HCT116 (cell line): ENCODE data around the gene CDK5R1. TPM values are rescaled to one million over a fixed set of nuclear protein-coding genes. Genes with fewer than 3 reads are reported as not detected.

Experiments used
- ATAC-seq: fragments of 200-7000 bp; cut with Tn5 transposase; 2 replicates; pipeline ENCODE4 v1.9.1; 2020; ENCODE audit warnings: mild to moderate bottlenecking, moderate library complexity
- BruUV-seq: library from RNA; stranded (reverse); fragments of 400-500 nt; replicated peaks from 2 replicates; lab custom pipeline; 2021; lab: Mats Ljungman, UMichigan
- CTCF ChIA-PET: fragments of 300-600 bp; sonication (Branson Sonifier 250); formaldehyde crosslinking; loops from one replicate; lab custom pipeline; 2021; ENCODE audit warnings: antibody characterized with exemption; lab: Charles Lee
- POLR2A ChIA-PET: fragments of 300-600, 350-600 bp; sonication (Branson Sonifier 250); formaldehyde crosslinking; loops from one replicate; lab custom pipeline; 2021; ENCODE audit warnings: antibody characterized with exemption; lab: Charles Lee
- RAD21 ChIA-PET, 2 experiments: fragments of 300-600 bp; sonication (Branson Sonifier 250); formaldehyde crosslinking; loops; one replicate each; lab custom pipeline; 2023; ENCODE audit warnings: low total read pairs in 2 of 2; ENCODE audit not compliant: uncharacterized antibody in 2 of 2, unreplicated experiment in 2 of 2, low non-redundant PET in 1 of 2; lab: Charles Lee
- DNase-seq: peaks from one replicate; pipeline ENCODE4 v3.0.0-alpha.2; 2010; ENCODE audit warnings: low read depth, low spot score
- H2AFZ ChIP-seq: fragments of 200-600 bp; shearing (Covaris generic), sonication (generic); 2 replicates; pipeline ENCODE4 v1.6.1; 2017; ENCODE audit warnings: low read depth, mixed run types, mixed read lengths, antibody characterized with exemption, low read length; ENCODE audit not compliant: poor library complexity, severe bottlenecking
- H3K27ac ChIP-seq: 2 replicates; pipeline ENCODE4 v1.5.1; 2012; ENCODE audit warnings: low read depth, low read length
- H3K27me3 ChIP-seq: fragments of 200-600 bp; sonication (generic); 2 replicates; pipeline ENCODE4 v1.6.1; 2016; ENCODE audit warnings: mixed run types, low read length, mixed read lengths; ENCODE audit not compliant: insufficient read depth
- H3K36me3 ChIP-seq, 2 experiments: fragments of 200-500 bp in 1 of 2; fragments of 200-600 bp in 1 of 2; sonication (Bioruptor generic) in 1 of 2; sonication (generic) in 1 of 2; 2 replicates each; pipeline versions ENCODE4 v1.5.1 to v1.6.1; 2014 to 2016; ENCODE audit warnings: low read length in 2 of 2, inconsistent platforms in 1 of 2, mixed read lengths in 1 of 2, mixed run types in 1 of 2; ENCODE audit not compliant: insufficient read depth in 2 of 2, control insufficient read depth in 1 of 2
- H3K4me1 ChIP-seq, 2 experiments: fragments of 200-600 bp in 1 of 2; sonication (generic) in 1 of 2; 2 replicates each; pipeline versions ENCODE4 v1.5.1 to v1.6.1; 2012 to 2017; ENCODE audit warnings: low read length in 2 of 2, inconsistent platforms in 1 of 2, mild to moderate bottlenecking in 1 of 2, mixed read lengths in 1 of 2, mixed run types in 1 of 2, moderate library complexity in 1 of 2; ENCODE audit not compliant: insufficient read depth in 2 of 2, control insufficient read depth in 1 of 2
- H3K4me2 ChIP-seq: fragments of 200-600 bp; sonication (generic); 2 replicates; pipeline ENCODE4 v1.6.1; 2017; ENCODE audit warnings: mixed run types, low read length, mixed read lengths
- H3K4me3 ChIP-seq, 2 experiments: fragments of 200-600 bp in 1 of 2; sonication (generic) in 1 of 2; replicated peaks in 1 of 2; 2 replicates each; pipeline ENCODE4 v1.5.1; 2011 to 2016; ENCODE audit warnings: low read length in 2 of 2, control low read depth in 1 of 2, low read depth in 1 of 2, mild to moderate bottlenecking in 1 of 2, mixed read lengths in 1 of 2, mixed run types in 1 of 2
- H3K79me2 ChIP-seq: fragments of 200-600 bp; sonication (generic); 2 replicates; pipeline ENCODE4 v1.6.1; 2017; ENCODE audit warnings: mild to moderate bottlenecking, mixed run types, low read length, moderate library complexity, mixed read lengths; ENCODE audit not compliant: insufficient read depth
- H3K9ac ChIP-seq: fragments of 200-600 bp; sonication (generic); 2 replicates; pipeline ENCODE4 v1.6.1; 2016; ENCODE audit warnings: low read length, mixed read lengths
- H3K9me2 ChIP-seq: fragments of 200-600 bp; sonication (generic), shearing (Covaris generic); 2 replicates; pipeline ENCODE4 v1.6.1; 2017; ENCODE audit warnings: mixed run types, mild to moderate bottlenecking, moderate library complexity; ENCODE audit not compliant: insufficient read depth
- H3K9me3 ChIP-seq, 2 experiments: fragments of 200-500 bp in 1 of 2; fragments of 200-600 bp in 1 of 2; sonication (Bioruptor generic) in 1 of 2; sonication (generic) in 1 of 2; 2 replicates each; pipeline ENCODE4 v1.6.1; 2014 to 2017; ENCODE audit warnings: low read length in 2 of 2, mixed read lengths in 2 of 2, inconsistent platforms in 1 of 2, low read depth in 1 of 2, mild to moderate bottlenecking in 1 of 2, mixed run types in 1 of 2, moderate library complexity in 1 of 2; ENCODE audit not compliant: control insufficient read depth in 1 of 2, insufficient read depth in 1 of 2
- H4K20me1 ChIP-seq: fragments of 200-600 bp; sonication (generic), shearing (Covaris generic); 2 replicates; pipeline ENCODE4 v1.6.1; 2017; ENCODE audit warnings: mixed run types, mild to moderate bottlenecking, moderate library complexity; ENCODE audit not compliant: insufficient read depth
- CBX3 ChIP-seq: IDR thresholded peaks from 2 replicates; pipeline ENCODE4 v1.6.1; 2012; ENCODE audit warnings: low read depth
- CEBPB ChIP-seq: IDR thresholded peaks from 2 replicates; pipeline ENCODE4 v1.6.1; 2012; ENCODE audit warnings: low read depth
- EGR1 ChIP-seq: IDR thresholded peaks from 2 replicates; pipeline ENCODE4 v1.6.1; 2012; ENCODE audit warnings: low read depth
- ELF1 ChIP-seq: IDR thresholded peaks from 2 replicates; pipeline ENCODE4 v1.6.1; 2012; ENCODE audit warnings: low read depth, borderline replicate concordance
- EZH2 ChIP-seq: fragments of 200-600 bp; sonication (generic); IDR thresholded peaks from 2 replicates; pipeline ENCODE4 v1.6.1; 2017; ENCODE audit warnings: antibody characterized with exemption, mixed run types
- EZH2phosphoT487 ChIP-seq: fragments of 200-600 bp; IDR thresholded peaks from 2 replicates; pipeline ENCODE4 v1.6.1; 2018; ENCODE audit warnings: antibody characterized with exemption, borderline replicate concordance
- FOSL1 ChIP-seq: IDR thresholded peaks from 2 replicates; pipeline ENCODE4 v1.6.1; 2012; ENCODE audit warnings: low read depth
- JUND ChIP-seq: IDR thresholded peaks from 2 replicates; pipeline ENCODE4 v1.6.1; 2012
- POLR2A ChIP-seq: IDR thresholded peaks from 2 replicates; pipeline ENCODE4 v1.7.0; 2011; ENCODE audit warnings: borderline replicate concordance; ENCODE audit not compliant: insufficient read depth, insufficient read length; ENCODE audit errors: extremely low read depth
- RAD21 ChIP-seq: IDR thresholded peaks from 2 replicates; pipeline ENCODE4 v1.6.1; 2012; ENCODE audit warnings: low read depth, mild to moderate bottlenecking
- SP1 ChIP-seq: IDR thresholded peaks from 2 replicates; pipeline ENCODE4 v1.6.1; 2012; ENCODE audit warnings: low read depth
- SRF ChIP-seq: IDR thresholded peaks from 2 replicates; pipeline ENCODE4 v1.6.1; 2012; ENCODE audit warnings: low read depth
- TCF7L2 ChIP-seq: IDR thresholded peaks from 2 replicates; pipeline ENCODE4 v1.7.0; 2011; ENCODE audit warnings: borderline replicate concordance, inconsistent platforms; ENCODE audit not compliant: insufficient read depth, insufficient read length; ENCODE audit errors: extremely low read depth
- ZNF274 ChIP-seq: fragments of 200-500 bp; sonication (Bioruptor generic); IDR thresholded peaks from 2 replicates; pipeline ENCODE4 v1.6.1; 2014; ENCODE audit warnings: mild to moderate bottlenecking, low read depth, low read length, inconsistent platforms
- intact Hi-C: fragments of 100-400 bp; cut with micrococcal nuclease; formaldehyde crosslinking; loops from 2 replicates; pipeline ENCODE4 v1.10.0; 2022
- total RNA-seq: library from RNA; stranded (reverse); gene quantifications from one replicate; pipeline ENCODE4 v1.2.1, GENCODE V29; 2021; ENCODE audit not compliant: unreplicated experiment
- TF ChIP-seq, protein P1 (sequence below): IDR thresholded peaks from 2 replicates; pipeline ENCODE4 v1.6.1; 2012
- TF ChIP-seq, protein P2 (sequence below): IDR thresholded peaks from 2 replicates; pipeline ENCODE4 v1.6.1; 2011; ENCODE audit warnings: mild to moderate bottlenecking, low read length, moderate library complexity; ENCODE audit not compliant: insufficient replicate concordance; ENCODE audit errors: extremely low read depth
- TF ChIP-seq, protein P3 (sequence below): IDR thresholded peaks from 2 replicates; pipeline ENCODE4 v1.6.1; 2012; ENCODE audit warnings: low read depth
- TF ChIP-seq, protein P4 (sequence below), 3 experiments: fragments of 200-600 bp in 1 of 3; sonication (generic) in 1 of 3; IDR thresholded peaks in 2 of 3; conservative IDR thresholded peaks in 1 of 3; 2 replicates each; pipeline ENCODE4 v1.5.1; 2012 to 2017; ENCODE audit warnings: low read depth in 2 of 3, low read length in 2 of 3, antibody characterized with exemption in 1 of 3, borderline replicate concordance in 1 of 3, control low read depth in 1 of 3, mild to moderate bottlenecking in 1 of 3, mixed read lengths in 1 of 3, mixed run types in 1 of 3, moderate library complexity in 1 of 3; ENCODE audit not compliant: insufficient read depth in 1 of 3

CDK5R1 gene
- total RNA-seq, 1 experiment from 2014 or later = 5.4 TPM

DNA sequence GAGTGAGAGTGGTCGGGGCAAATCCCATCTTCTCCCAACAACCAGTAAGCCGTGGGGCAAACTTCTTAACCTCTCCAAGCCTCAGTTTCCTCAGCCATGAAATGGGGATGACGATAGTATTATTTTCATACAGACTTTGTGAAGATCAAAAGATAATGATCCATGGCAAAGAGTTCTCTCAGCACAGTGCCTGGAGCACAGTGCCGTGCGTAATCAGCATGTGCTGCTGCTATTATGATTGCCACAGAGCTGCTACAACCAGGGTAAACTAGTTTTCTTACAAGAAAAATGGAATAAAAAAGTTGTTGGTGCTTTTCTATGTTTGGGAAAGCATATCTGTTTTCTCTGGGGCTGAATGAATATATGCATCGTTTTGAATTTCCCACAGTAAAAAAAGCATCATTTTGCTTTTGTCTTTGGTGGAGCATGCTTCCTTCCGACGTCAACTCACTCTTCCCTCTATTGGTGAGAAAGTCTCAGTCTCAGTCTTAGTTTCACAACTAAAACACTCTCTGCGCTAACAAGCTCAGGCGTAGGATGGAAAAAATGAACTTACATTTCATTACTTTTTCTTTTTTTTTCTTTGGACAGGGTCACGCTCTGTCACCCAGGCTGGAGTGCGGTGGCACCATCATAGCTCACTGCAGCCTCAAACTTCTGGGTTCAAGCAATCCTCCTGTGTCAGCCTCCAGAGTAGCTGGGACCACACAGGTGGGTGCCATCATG is 37.2 kb downstream of the CDK5R1 start:
- Histone ChIP-seq H3K4me2 (no peak overlapping the region), H3K27ac (no peak overlapping the region), H4K20me1 (no peaks in the 10 kb centered on the region), H3K9me3 (no peaks in the 10 kb centered on the region), H2AFZ (no peak overlapping the region), H3K79me2 (no peaks in the 10 kb centered on the region), H3K9me2 (no peaks in the 10 kb centered on the region), H3K27me3 (no peaks in the 10 kb centered on the region), H3K4me1 (peaks cover 8% of the 10 kb centered on the region in 2 experiments), H3K4me3 (no peak overlapping the region), H3K9ac (no peak overlapping the region), H3K36me3 (no peaks in the 10 kb centered on the region)
- ChIA-PET RAD21 (no interaction called here), POLR2A (no interaction called here), CTCF (no interaction called here)
- intact Hi-C loops = no loop called here
- no peak for ATAC-seq
- DNase-seq = no peak
- TF ChIP-seq ELF1 (no peak), SRF (no peak), ZNF274 (no peak), TCF7L2 (no peak), FOSL1 (no peak), CBX3 (no peak), POLR2A (no peak), EZH2phosphoT487 (no peak), EZH2 (no peak), RAD21 (no peak), SP1 (no peak), JUND (no peak), CEBPB (no peak), EGR1 (no peak)
- TF ChIP-seq, protein P1, sequence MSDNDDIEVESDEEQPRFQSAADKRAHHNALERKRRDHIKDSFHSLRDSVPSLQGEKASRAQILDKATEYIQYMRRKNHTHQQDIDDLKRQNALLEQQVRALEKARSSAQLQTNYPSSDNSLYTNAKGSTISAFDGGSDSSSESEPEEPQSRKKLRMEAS = no peak
- TF ChIP-seq, protein P2, sequence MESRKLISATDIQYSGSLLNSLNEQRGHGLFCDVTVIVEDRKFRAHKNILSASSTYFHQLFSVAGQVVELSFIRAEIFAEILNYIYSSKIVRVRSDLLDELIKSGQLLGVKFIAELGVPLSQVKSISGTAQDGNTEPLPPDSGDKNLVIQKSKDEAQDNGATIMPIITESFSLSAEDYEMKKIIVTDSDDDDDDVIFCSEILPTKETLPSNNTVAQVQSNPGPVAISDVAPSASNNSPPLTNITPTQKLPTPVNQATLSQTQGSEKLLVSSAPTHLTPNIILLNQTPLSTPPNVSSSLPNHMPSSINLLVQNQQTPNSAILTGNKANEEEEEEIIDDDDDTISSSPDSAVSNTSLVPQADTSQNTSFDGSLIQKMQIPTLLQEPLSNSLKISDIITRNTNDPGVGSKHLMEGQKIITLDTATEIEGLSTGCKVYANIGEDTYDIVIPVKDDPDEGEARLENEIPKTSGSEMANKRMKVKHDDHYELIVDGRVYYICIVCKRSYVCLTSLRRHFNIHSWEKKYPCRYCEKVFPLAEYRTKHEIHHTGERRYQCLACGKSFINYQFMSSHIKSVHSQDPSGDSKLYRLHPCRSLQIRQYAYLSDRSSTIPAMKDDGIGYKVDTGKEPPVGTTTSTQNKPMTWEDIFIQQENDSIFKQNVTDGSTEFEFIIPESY = no peak
- TF ChIP-seq, protein P3, sequence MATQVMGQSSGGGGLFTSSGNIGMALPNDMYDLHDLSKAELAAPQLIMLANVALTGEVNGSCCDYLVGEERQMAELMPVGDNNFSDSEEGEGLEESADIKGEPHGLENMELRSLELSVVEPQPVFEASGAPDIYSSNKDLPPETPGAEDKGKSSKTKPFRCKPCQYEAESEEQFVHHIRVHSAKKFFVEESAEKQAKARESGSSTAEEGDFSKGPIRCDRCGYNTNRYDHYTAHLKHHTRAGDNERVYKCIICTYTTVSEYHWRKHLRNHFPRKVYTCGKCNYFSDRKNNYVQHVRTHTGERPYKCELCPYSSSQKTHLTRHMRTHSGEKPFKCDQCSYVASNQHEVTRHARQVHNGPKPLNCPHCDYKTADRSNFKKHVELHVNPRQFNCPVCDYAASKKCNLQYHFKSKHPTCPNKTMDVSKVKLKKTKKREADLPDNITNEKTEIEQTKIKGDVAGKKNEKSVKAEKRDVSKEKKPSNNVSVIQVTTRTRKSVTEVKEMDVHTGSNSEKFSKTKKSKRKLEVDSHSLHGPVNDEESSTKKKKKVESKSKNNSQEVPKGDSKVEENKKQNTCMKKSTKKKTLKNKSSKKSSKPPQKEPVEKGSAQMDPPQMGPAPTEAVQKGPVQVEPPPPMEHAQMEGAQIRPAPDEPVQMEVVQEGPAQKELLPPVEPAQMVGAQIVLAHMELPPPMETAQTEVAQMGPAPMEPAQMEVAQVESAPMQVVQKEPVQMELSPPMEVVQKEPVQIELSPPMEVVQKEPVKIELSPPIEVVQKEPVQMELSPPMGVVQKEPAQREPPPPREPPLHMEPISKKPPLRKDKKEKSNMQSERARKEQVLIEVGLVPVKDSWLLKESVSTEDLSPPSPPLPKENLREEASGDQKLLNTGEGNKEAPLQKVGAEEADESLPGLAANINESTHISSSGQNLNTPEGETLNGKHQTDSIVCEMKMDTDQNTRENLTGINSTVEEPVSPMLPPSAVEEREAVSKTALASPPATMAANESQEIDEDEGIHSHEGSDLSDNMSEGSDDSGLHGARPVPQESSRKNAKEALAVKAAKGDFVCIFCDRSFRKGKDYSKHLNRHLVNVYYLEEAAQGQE = no peak
- TF ChIP-seq, protein P4, sequence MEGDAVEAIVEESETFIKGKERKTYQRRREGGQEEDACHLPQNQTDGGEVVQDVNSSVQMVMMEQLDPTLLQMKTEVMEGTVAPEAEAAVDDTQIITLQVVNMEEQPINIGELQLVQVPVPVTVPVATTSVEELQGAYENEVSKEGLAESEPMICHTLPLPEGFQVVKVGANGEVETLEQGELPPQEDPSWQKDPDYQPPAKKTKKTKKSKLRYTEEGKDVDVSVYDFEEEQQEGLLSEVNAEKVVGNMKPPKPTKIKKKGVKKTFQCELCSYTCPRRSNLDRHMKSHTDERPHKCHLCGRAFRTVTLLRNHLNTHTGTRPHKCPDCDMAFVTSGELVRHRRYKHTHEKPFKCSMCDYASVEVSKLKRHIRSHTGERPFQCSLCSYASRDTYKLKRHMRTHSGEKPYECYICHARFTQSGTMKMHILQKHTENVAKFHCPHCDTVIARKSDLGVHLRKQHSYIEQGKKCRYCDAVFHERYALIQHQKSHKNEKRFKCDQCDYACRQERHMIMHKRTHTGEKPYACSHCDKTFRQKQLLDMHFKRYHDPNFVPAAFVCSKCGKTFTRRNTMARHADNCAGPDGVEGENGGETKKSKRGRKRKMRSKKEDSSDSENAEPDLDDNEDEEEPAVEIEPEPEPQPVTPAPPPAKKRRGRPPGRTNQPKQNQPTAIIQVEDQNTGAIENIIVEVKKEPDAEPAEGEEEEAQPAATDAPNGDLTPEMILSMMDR (IDR thresholded peaks at IDR 0.05 in 2 of 3, conservative IDR thresholded peaks at IDR 0.05 in 1 of 3; ENCODE audit: borderline replicate concordance in 1 of 3, insufficient read depth in 1 of 3, low read depth in 2 of 3, low read length in 2 of 3) = no peak
- BruUV-seq = no TSS peak
